HG03196 (cell line): ENCODE measurements around the gene IFNAR2.

Experiments used
- ATAC-seq: cut with Tn5 transposase; IDR thresholded peaks from one replicate; pipeline ENCODE4 v1.9.1; 2021; ENCODE audit not compliant: unreplicated experiment

IFNAR2 gene

GRCh38 chr21:33266050-33266788 lies 36.5 kb downstream of the IFNAR2 start, which contains the start of gene IL10RB:
IL10RB (plus strand) TSS chr21:33266367; CDS start chr21:33266466, 99 bp downstream.
- peak; percentile 35 for ATAC-seq

- ATAC-seq = no peak
Measured at GRCh38 chr21:33266789-33267135, 37.0 kb downstream of the IFNAR2 start.

GRCh38 chr21:33267250-33267649 lies 37.5 kb downstream of the IFNAR2 start:
- ATAC-seq = no peak

GRCh38 chr21:33268393-33268736 lies 38.6 kb downstream of the IFNAR2 start:
- ATAC-seq = peak; percentile 16

- ATAC-seq = peak; percentile 70
Measured at GRCh38 chr21:33268737-33269441, 39.2 kb downstream of the IFNAR2 start.

GRCh38 chr21:33270986-33271385 lies 41.2 kb downstream of the IFNAR2 start:
- ATAC-seq = no peak

- ATAC-seq = no peak
Measured at GRCh38 chr21:33273044-33273443, 43.3 kb downstream of the IFNAR2 start.

GRCh38 chr21:33278721-33279120 lies 49.0 kb downstream of the IFNAR2 start:
- ATAC-seq = no peak

GRCh38 chr21:33279330-33279820 lies 49.6 kb downstream of the IFNAR2 start:
- no peak for ATAC-seq
